ENCODE results near the gene ATP5MK.

GRCh38 chr10:103419101-103419500 is 22.8 kb upstream of the ATP5MK start:
- TF ChIP-seq CTCF (IDR thresholded peaks at IDR 0.05; ENCODE audit: low read depth, low read length) (no peak), EZH2phosphoT487 (IDR thresholded peaks at IDR 0.05; ENCODE audit: low read depth) (no peak)
